Adrenal gland (tissue), 5 donors: ENCODE measurements around the gene TECPR1.
"Not testable (repeated sequence)": the region's sequence is repeated elsewhere in the genome, so short reads cannot be mapped to it uniquely, and the experiment has no call there.

ENCODE experiments used
- POLR2A ChIP-seq, 2 donors: fragments of 450-650 bp; IDR thresholded peaks; one replicate each; pipeline ENCODE4 v1.6.1; 2017; ENCODE audit warnings: antibody characterized with exemption in 2 of 2, mild to moderate bottlenecking in 2 of 2, moderate library complexity in 1 of 2
- TF ChIP-seq, protein P1 (sequence below), 6 experiments: fragments of 450-650 bp in 4 of 6; fragments of 200-600 bp in 2 of 6; sonication (generic) in 1 of 6; IDR thresholded peaks; 1 replicate in 5 of 6; 2 replicates in 1 of 6; pipeline versions ENCODE4 v1.5.1 to v1.8.0; 2016 to 2021; ENCODE audit warnings: antibody characterized with exemption in 6 of 6, mild to moderate bottlenecking in 2 of 6, moderate library complexity in 1 of 6
- donor health status: DM: no; HTN: no; CAD: no.

DNA sequence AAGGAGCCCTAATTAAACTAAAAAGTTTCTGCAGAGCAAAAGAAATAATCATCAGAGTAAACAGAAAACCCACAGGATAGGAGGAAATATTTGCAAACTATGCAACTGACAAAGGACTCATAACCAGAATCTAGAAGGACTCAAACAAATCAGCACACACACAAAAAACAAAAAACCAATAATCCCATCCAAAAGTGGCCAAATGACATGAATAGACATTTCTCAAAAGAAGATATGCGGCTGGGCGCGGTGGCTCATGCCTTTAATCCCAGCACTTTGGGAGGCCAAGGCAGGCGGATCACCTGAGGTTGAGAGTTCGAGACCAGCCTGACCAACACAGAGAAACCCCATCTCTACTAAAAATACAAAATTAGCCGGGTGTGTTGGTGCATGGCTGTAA, 32.6 kb downstream of the TECPR1 start:
- TF ChIP-seq, protein P1, sequence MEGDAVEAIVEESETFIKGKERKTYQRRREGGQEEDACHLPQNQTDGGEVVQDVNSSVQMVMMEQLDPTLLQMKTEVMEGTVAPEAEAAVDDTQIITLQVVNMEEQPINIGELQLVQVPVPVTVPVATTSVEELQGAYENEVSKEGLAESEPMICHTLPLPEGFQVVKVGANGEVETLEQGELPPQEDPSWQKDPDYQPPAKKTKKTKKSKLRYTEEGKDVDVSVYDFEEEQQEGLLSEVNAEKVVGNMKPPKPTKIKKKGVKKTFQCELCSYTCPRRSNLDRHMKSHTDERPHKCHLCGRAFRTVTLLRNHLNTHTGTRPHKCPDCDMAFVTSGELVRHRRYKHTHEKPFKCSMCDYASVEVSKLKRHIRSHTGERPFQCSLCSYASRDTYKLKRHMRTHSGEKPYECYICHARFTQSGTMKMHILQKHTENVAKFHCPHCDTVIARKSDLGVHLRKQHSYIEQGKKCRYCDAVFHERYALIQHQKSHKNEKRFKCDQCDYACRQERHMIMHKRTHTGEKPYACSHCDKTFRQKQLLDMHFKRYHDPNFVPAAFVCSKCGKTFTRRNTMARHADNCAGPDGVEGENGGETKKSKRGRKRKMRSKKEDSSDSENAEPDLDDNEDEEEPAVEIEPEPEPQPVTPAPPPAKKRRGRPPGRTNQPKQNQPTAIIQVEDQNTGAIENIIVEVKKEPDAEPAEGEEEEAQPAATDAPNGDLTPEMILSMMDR (IDR thresholded peaks at IDR 0.05): not testable (repeated sequence)
- not testable (repeated sequence) for TF ChIP-seq POLR2A (IDR thresholded peaks at IDR 0.05)
